GM21528 (cell line): ENCODE data around the gene WWC2.

Experiments
- ATAC-seq: cut with Tn5 transposase; IDR thresholded peaks from one replicate; pipeline ENCODE4 v1.9.1; 2021; ENCODE audit warnings: mild to moderate bottlenecking, moderate library complexity; ENCODE audit not compliant: unreplicated experiment, low FRiP score

The WWC2 gene

DNA sequence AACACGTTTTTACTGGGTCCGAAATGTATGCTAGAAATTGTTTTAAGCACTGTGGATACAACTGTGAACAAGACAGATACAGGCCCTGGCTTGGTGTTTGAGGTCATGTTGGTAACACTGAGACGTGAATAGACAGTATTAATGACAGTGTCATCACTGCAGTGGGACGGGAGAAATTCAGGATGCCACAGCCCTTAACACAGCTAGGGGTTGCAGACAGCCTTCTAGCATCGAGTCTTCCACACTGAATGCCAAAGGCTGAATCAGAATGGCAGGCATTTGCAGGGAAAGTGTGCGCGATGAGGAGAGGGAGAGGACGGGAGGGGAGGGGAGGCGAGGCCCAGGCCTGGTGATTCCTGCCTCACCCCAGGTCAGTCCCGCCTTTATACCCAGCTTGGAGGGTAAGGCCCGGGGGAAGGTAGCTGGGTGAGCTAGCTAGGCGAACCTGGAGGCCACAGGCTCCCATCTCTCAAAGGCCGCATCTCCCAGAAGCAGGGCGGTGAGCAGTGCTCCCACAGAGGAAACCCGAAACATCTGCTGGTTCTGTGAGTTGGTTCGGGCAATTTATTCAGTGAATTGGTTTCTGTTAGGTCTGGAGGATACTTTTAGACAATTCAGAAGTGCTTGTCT lies 267.3 kb downstream of the WWC2 start:
- no peak for ATAC-seq

DNA sequence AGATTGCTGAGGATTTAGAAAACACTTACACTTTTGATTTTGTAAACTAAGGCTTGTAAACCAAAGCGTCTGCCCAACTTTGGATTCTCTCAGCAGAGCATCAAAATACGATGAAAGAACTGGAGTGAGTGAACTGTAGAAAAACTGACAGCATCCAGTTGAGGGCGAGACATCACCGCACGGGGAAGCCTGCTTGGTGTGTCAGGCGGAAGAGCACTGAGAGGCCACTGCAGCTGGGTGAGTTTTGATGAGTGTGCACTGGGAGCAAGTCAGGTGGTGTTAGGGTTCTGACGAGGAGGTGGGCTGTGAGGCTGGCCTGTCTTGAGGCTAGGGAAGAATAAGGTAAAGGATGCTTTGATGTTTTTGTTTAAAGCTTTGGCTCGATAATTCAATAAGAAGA lies 270.0 kb downstream of the WWC2 start:
- no peak for ATAC-seq
